ENCODE measurements around the gene WDR72.

DNA sequence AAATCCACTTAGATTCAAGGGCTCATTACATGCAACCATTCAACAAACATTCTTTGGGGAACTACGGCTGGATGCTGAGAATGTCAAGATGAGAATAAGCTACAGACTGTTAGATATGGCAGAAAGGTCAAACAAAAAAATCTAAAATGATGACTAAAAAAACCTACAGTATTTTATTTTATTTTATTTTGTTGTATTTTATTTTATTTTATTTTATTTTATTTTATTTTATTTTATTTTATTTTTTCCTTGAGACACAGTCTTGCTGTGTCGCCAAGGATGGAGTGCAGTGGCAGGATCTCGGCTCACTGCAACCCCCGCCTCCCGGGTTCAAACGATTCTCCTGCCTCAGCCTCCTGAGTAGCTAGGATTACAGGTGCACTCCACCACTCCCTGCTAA lies 46.2 kb downstream of the WDR72 start:
- no peak for TF ChIP-seq POLR2A (IDR thresholded peaks at IDR 0.05)
- no peak for TF ChIP-seq CTCF (IDR thresholded peaks at IDR 0.05)
